DOHH2 (cell line): ENCODE data around the gene ZNF319.

Experiments used
- EZH2phosphoT487 ChIP-seq: fragments of 200-600 bp; sonication (generic); IDR thresholded peaks from 2 replicates; pipeline ENCODE4 v1.6.1; 2017; ENCODE audit warnings: borderline replicate concordance, mild to moderate bottlenecking, antibody characterized with exemption, low read length, moderate library complexity, mixed read lengths
- TF ChIP-seq, protein P1 (sequence below): fragments of 200-600 bp; sonication (generic); IDR thresholded peaks from one replicate; pipeline ENCODE4 v1.5.1; 2014; ENCODE audit warnings: antibody characterized with exemption, mild to moderate bottlenecking, low read depth, low read length; ENCODE audit not compliant: poor library complexity, severe bottlenecking

DNA sequence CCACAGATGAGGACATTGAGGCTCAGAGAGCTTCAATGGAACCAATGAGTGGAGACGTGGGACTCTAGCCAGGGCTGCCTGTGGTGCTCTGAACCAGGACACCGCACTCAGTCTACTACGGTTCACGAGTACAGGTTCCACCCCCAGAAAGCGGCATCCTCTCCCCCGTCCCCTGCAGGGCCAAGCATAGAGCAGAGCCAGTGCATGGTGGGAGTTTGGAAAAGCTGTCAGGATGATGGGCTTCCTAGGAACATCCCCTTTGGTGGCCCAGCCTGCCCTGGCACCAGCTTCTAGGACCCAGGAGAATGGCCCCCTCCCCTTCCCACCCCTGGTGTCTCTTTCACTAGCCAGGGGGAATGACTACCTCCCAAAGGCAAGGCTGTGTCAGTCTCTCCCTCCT, 8.4 kb downstream of the ZNF319 start:
- TF ChIP-seq, protein P1, sequence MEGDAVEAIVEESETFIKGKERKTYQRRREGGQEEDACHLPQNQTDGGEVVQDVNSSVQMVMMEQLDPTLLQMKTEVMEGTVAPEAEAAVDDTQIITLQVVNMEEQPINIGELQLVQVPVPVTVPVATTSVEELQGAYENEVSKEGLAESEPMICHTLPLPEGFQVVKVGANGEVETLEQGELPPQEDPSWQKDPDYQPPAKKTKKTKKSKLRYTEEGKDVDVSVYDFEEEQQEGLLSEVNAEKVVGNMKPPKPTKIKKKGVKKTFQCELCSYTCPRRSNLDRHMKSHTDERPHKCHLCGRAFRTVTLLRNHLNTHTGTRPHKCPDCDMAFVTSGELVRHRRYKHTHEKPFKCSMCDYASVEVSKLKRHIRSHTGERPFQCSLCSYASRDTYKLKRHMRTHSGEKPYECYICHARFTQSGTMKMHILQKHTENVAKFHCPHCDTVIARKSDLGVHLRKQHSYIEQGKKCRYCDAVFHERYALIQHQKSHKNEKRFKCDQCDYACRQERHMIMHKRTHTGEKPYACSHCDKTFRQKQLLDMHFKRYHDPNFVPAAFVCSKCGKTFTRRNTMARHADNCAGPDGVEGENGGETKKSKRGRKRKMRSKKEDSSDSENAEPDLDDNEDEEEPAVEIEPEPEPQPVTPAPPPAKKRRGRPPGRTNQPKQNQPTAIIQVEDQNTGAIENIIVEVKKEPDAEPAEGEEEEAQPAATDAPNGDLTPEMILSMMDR, result no peak
- no peak for TF ChIP-seq EZH2phosphoT487
